Ascending aorta (tissue), 2 donors: Measurements from ENCODE around the gene ARHGEF28. TPM values are rescaled to one million over a fixed set of nuclear protein-coding genes. Genes with fewer than 3 reads are reported as not detected.

Experiments used
- DNase-seq, 2 donors: peaks; one replicate each; pipeline ENCODE4 v3.0.0-alpha.2; 2019; ENCODE audit warnings: low spot score in 2 of 2
- H3K27ac ChIP-seq, 2 donors: fragments of 200-600 bp; sonication (generic); one replicate each; pipeline ENCODE4 v1.5.1; 2016 to 2017; ENCODE audit warnings: mild to moderate bottlenecking in 1 of 2
- H3K27me3 ChIP-seq: fragments of 200-600 bp; sonication (generic); one replicate; pipeline ENCODE4 v1.5.1; 2017
- H3K36me3 ChIP-seq, 2 donors: fragments of 200-600 bp; sonication (generic); one replicate each; pipeline ENCODE4 v1.5.1; 2016
- H3K4me1 ChIP-seq, 2 donors: fragments of 200-600 bp; sonication (generic); one replicate each; pipeline ENCODE4 v1.5.1; 2016 to 2017; ENCODE audit warnings: mild to moderate bottlenecking in 1 of 2
- H3K4me3 ChIP-seq, 2 donors: fragments of 200-600 bp; sonication (generic); one replicate each; pipeline ENCODE4 v1.5.1; 2016 to 2017; ENCODE audit warnings: mild to moderate bottlenecking in 1 of 2
- H3K9me3 ChIP-seq, 2 donors: fragments of 200-600 bp; sonication (generic); one replicate each; pipeline ENCODE4 v1.5.1; 2016
- CTCF ChIP-seq, 3 experiments: fragments of 200-600 bp in 2 of 3; fragments of 450-650 bp in 1 of 3; sonication (generic) in 2 of 3; IDR thresholded peaks; one replicate each; pipeline ENCODE4 v1.5.1; 2016 to 2019; ENCODE audit warnings: antibody characterized with exemption in 3 of 3, mild to moderate bottlenecking in 1 of 3, moderate library complexity in 1 of 3
- intact Hi-C: fragments of 100-400 bp; cut with DNase I; formaldehyde crosslinking; loops from one replicate; pipeline ENCODE4 v1.15.1; 2023
- total RNA-seq: library from RNA; depleted of rRNA; stranded (reverse); fragments of >200 nt; gene quantifications from one replicate; pipeline ENCODE4 v1.1.0, GENCODE V29; 2016

ARHGEF28 gene
- total RNA-seq, 1 donor from 2014 or later: 15.1 TPM

GRCh38 chr5:73743161-73743560 lies 117.2 kb downstream of the ARHGEF28 start:
- no peak for TF ChIP-seq CTCF (IDR thresholded peaks at IDR 0.05)
- intact Hi-C loops: no loop called here
- H3K4me3 ChIP-seq: no peak overlapping the region

GRCh38 chr5:73745836-73746235 lies 119.8 kb downstream of the ARHGEF28 start:
- Histone ChIP-seq H3K27me3 (no peaks in the 10 kb centered on the region), H3K4me3 (no peak overlapping the region), H3K36me3 (no peaks in the 10 kb centered on the region), H3K27ac (peak overlapping the region; percentile 42 to 49), H3K4me1 (peaks cover 9 to 33% of the 10 kb centered on the region in 2 donors), H3K9me3 (no peaks in the 10 kb centered on the region)
- intact Hi-C loops: loop anchor here (5.0 kb wide), 1 partner anchor 119 kb away; the partner anchor contains the start of gene ARHGEF28
- DNase-seq: no peak
- TF ChIP-seq CTCF (IDR thresholded peaks at IDR 0.05): no peak

More at GRCh38 chr5:73743161-73743560, 117.2 kb downstream of the ARHGEF28 start:
- Histone ChIP-seq H3K9me3 (no peaks in the 10 kb centered on the region), H3K27me3 (no peaks in the 10 kb centered on the region), H3K36me3 (no peaks in the 10 kb centered on the region), H3K4me1 (peaks cover 0 to 11% of the 10 kb centered on the region in 2 donors), H3K27ac (no peak overlapping the region)
- DNase-seq: no peak

GRCh38 chr5:73746608-73747007 lies 120.6 kb downstream of the ARHGEF28 start:
- DNase-seq: no peak
- peaks cover 9 to 33% of the 10 kb centered on the region in 2 donors for H3K4me1 ChIP-seq
- no peak overlapping the region for H3K4me3 ChIP-seq
- H3K36me3 ChIP-seq: no peaks in the 10 kb centered on the region
- H3K27me3 ChIP-seq: no peaks in the 10 kb centered on the region
- TF ChIP-seq CTCF (IDR thresholded peaks at IDR 0.05): no peak
- no peaks in the 10 kb centered on the region for H3K9me3 ChIP-seq
- no peak overlapping the region for H3K27ac ChIP-seq
- intact Hi-C loops: loop anchor here (5.0 kb wide), 1 partner anchor 119 kb away; the partner anchor contains the start of gene ARHGEF28

- H3K27ac ChIP-seq: peak overlapping the region; percentile 72 to 77
- DNase-seq: no peak
- H3K36me3 ChIP-seq: no peaks in the 10 kb centered on the region
- H3K27me3 ChIP-seq: no peaks in the 10 kb centered on the region
- no peaks in the 10 kb centered on the region for H3K9me3 ChIP-seq
- no peak for TF ChIP-seq CTCF (IDR thresholded peaks at IDR 0.05)
- H3K4me3 ChIP-seq: peak overlapping the region in 1 of 2 donors; percentile 36
- intact Hi-C loops: loop anchor here (5.0 kb wide), 1 partner anchor 121 kb away; the partner anchor contains the start of gene ARHGEF28
- peaks cover 9 to 33% of the 10 kb centered on the region in 2 donors for H3K4me1 ChIP-seq
Measured at GRCh38 chr5:73747696-73748380, 121.8 kb downstream of the ARHGEF28 start.

GRCh38 chr5:73748510-73749400 lies 122.8 kb downstream of the ARHGEF28 start:
- Histone ChIP-seq H3K27ac (peak overlapping the region; percentile 72 to 77), H3K27me3 (no peaks in the 10 kb centered on the region), H3K36me3 (peaks cover 0 to 8% of the 10 kb centered on the region in 2 donors), H3K9me3 (no peaks in the 10 kb centered on the region), H3K4me1 (peaks cover 9 to 33% of the 10 kb centered on the region in 2 donors), H3K4me3 (peak overlapping the region; percentile 16 to 36)
- no peak for TF ChIP-seq CTCF (IDR thresholded peaks at IDR 0.05)
- intact Hi-C loops: loop anchor here (5.0 kb wide), 1 partner anchor 121 kb away; the partner anchor contains the start of gene ARHGEF28
- DNase-seq: no peak
